Gastrocnemius medialis (tissue), 4 donors: ENCODE data around the gene PPP1R12B.

Experiments used
- POLR2A ChIP-seq, 2 donors: fragments of 450-650 bp; IDR thresholded peaks; one replicate each; pipeline ENCODE4 v1.6.1; 2017; ENCODE audit warnings: antibody characterized with exemption in 2 of 2, mild to moderate bottlenecking in 2 of 2, moderate library complexity in 2 of 2
- TF ChIP-seq, protein P1 (sequence below), 5 experiments: fragments of 450-650 bp in 3 of 5; fragments of 200-600 bp in 2 of 5; sonication (generic) in 2 of 5; IDR thresholded peaks in 4 of 5; conservative IDR thresholded peaks in 1 of 5; 1 replicate in 4 of 5; 2 replicates in 1 of 5; pipeline ENCODE4 v1.5.1; 2016 to 2019; ENCODE audit warnings: antibody characterized with exemption in 5 of 5, mild to moderate bottlenecking in 3 of 5, moderate library complexity in 3 of 5

DNA sequence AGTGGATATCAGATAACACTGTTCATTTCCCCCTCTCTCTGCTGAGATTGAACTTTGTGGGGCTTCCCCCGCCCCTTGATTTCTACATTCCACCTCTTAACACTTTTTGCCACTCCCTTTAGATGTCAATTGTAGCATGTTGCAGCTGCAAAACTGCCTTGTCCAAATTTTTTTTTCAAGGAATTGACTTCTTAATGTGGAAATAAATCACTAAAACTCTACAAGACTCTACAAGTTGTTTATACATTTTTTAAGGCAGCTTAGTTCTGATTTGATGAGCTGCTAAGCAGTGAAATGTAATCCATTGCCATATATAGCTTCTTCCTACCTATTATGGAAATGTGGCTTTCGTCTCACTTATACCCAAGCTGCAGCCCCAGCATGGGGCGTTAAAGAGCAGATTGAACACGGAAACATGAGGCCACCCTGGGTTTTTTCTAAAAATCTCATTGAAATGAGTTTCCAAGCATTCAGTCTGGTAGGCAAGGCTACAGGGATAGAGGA is 229.6 kb downstream of the PPP1R12B start:
- TF ChIP-seq, protein P1, sequence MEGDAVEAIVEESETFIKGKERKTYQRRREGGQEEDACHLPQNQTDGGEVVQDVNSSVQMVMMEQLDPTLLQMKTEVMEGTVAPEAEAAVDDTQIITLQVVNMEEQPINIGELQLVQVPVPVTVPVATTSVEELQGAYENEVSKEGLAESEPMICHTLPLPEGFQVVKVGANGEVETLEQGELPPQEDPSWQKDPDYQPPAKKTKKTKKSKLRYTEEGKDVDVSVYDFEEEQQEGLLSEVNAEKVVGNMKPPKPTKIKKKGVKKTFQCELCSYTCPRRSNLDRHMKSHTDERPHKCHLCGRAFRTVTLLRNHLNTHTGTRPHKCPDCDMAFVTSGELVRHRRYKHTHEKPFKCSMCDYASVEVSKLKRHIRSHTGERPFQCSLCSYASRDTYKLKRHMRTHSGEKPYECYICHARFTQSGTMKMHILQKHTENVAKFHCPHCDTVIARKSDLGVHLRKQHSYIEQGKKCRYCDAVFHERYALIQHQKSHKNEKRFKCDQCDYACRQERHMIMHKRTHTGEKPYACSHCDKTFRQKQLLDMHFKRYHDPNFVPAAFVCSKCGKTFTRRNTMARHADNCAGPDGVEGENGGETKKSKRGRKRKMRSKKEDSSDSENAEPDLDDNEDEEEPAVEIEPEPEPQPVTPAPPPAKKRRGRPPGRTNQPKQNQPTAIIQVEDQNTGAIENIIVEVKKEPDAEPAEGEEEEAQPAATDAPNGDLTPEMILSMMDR (IDR thresholded peaks at IDR 0.05 in 4 of 5, conservative IDR thresholded peaks at IDR 0.05 in 1 of 5), result no peak
- TF ChIP-seq POLR2A (IDR thresholded peaks at IDR 0.05), result no peak
